T-helper 2 cell (primary cell): ENCODE measurements around the gene SOX3.

Source experiments
- DNase-seq, 5 experiments: peaks; one replicate each; pipeline versions ENCODE4 v3.0.0 to v3.0.0-alpha.2; 2012 to 2022

The SOX3 gene

GRCh38 chrX:140495739-140496138 is 9.1 kb downstream of the SOX3 start:
- DNase-seq: no peak

- no peak for DNase-seq
Measured at GRCh38 chrX:140492066-140492994, 12.5 kb downstream of the SOX3 start.

GRCh38 chrX:140480765-140481164 is 24.1 kb downstream of the SOX3 start:
- no peak for DNase-seq

GRCh38 chrX:140477987-140478386 is 26.9 kb downstream of the SOX3 start:
- DNase-seq: no peak

GRCh38 chrX:140475025-140475424 is 29.8 kb downstream of the SOX3 start:
- DNase-seq: no peak

- DNase-seq: no peak
Measured at GRCh38 chrX:140467211-140467610, 37.7 kb downstream of the SOX3 start.
